ENCODE measurements around the gene ITGB7. TPM values are rescaled to one million over a fixed set of nuclear protein-coding genes. Genes with fewer than 3 reads are reported as not detected.

The ITGB7 gene
- total and polyA plus RNA-seq, 2 donors: 9.5 to 18.9 TPM

GRCh38 chr12:53160000-53160399 lies 47.1 kb downstream of the ITGB7 start:
- no peak for DNase-seq (ENCODE audit: low read depth in 6 of 9, low spot score in 9 of 9)
- Histone ChIP-seq H3K27ac (ENCODE audit: low read depth in 1 of 2, low read length in 1 of 2) (no peak overlapping the region), H3K27me3 (ENCODE audit: control insufficient read depth in 2 of 2, insufficient read depth in 1 of 2, low read length in 1 of 2) (no peaks in the 10 kb centered on the region), H3K36me3 (ENCODE audit: control insufficient read depth in 2 of 2, insufficient read depth in 2 of 2, low read length in 1 of 2) (peaks cover 0 to 6% of the 10 kb centered on the region in 2 donors), H3K4me1 (ENCODE audit: control insufficient read depth in 2 of 2, insufficient read depth in 2 of 2, low read length in 2 of 2) (peaks cover 0 to 7% of the 10 kb centered on the region in 2 donors), H3K9me3 (ENCODE audit: control insufficient read depth in 2 of 2, insufficient read depth in 1 of 2, low read length in 1 of 2) (no peaks in the 10 kb centered on the region), H3K4me3 (ENCODE audit: low read length in 2 of 2) (no peak overlapping the region)
- 94% methylated on average over 16 of the region's 16 CpGs for WGBS

GRCh38 chr12:53159195-53159839 lies 47.7 kb downstream of the ITGB7 start:
- no peaks in the 10 kb centered on the region for H3K9me3 ChIP-seq (ENCODE audit: control insufficient read depth in 2 of 2, insufficient read depth in 1 of 2, low read length in 1 of 2)
- peak; percentile 43 to 91 (median 78) for DNase-seq (ENCODE audit: low read depth in 6 of 9, low spot score in 9 of 9)
- WGBS: 23% methylated on average over 14 of the region's 14 CpGs
- no peak overlapping the region for H3K27ac ChIP-seq (ENCODE audit: low read depth in 1 of 2, low read length in 1 of 2)
- H3K27me3 ChIP-seq (ENCODE audit: control insufficient read depth in 2 of 2, insufficient read depth in 1 of 2, low read length in 1 of 2): no peaks in the 10 kb centered on the region
- H3K36me3 ChIP-seq (ENCODE audit: control insufficient read depth in 2 of 2, insufficient read depth in 2 of 2, low read length in 1 of 2): peaks cover 0 to 6% of the 10 kb centered on the region in 2 donors
- no peak overlapping the region for H3K4me3 ChIP-seq (ENCODE audit: low read length in 2 of 2)
- H3K4me1 ChIP-seq (ENCODE audit: control insufficient read depth in 2 of 2, insufficient read depth in 2 of 2, low read length in 2 of 2): peaks cover 0 to 7% of the 10 kb centered on the region in 2 donors

GRCh38 chr12:53152390-53152789 lies 54.7 kb downstream of the ITGB7 start:
- no peak overlapping the region for H3K27ac ChIP-seq (ENCODE audit: low read depth in 1 of 2, low read length in 1 of 2)
- H3K4me3 ChIP-seq (ENCODE audit: low read length in 2 of 2): no peak overlapping the region
- DNase-seq (ENCODE audit: low read depth in 6 of 9, low spot score in 9 of 9): no peak
- no peaks in the 10 kb centered on the region for H3K4me1 ChIP-seq (ENCODE audit: control insufficient read depth in 2 of 2, insufficient read depth in 2 of 2, low read length in 2 of 2)
- no peaks in the 10 kb centered on the region for H3K36me3 ChIP-seq (ENCODE audit: control insufficient read depth in 2 of 2, insufficient read depth in 2 of 2, low read length in 1 of 2)
- no peaks in the 10 kb centered on the region for H3K9me3 ChIP-seq (ENCODE audit: control insufficient read depth in 2 of 2, insufficient read depth in 1 of 2, low read length in 1 of 2)
- no peaks in the 10 kb centered on the region for H3K27me3 ChIP-seq (ENCODE audit: control insufficient read depth in 2 of 2, insufficient read depth in 1 of 2, low read length in 1 of 2)

GRCh38 chr12:53151039-53151438 lies 56.0 kb downstream of the ITGB7 start:
- WGBS: 96% methylated on average over 6 of the region's 6 CpGs
- Histone ChIP-seq H3K4me3 (ENCODE audit: low read length in 2 of 2) (no peak overlapping the region), H3K9me3 (ENCODE audit: control insufficient read depth in 2 of 2, insufficient read depth in 1 of 2, low read length in 1 of 2) (no peaks in the 10 kb centered on the region), H3K36me3 (ENCODE audit: control insufficient read depth in 2 of 2, insufficient read depth in 2 of 2, low read length in 1 of 2) (no peaks in the 10 kb centered on the region), H3K27ac (ENCODE audit: low read depth in 1 of 2, low read length in 1 of 2) (no peak overlapping the region), H3K27me3 (ENCODE audit: control insufficient read depth in 2 of 2, insufficient read depth in 1 of 2, low read length in 1 of 2) (no peaks in the 10 kb centered on the region), H3K4me1 (ENCODE audit: control insufficient read depth in 2 of 2, insufficient read depth in 2 of 2, low read length in 2 of 2) (no peaks in the 10 kb centered on the region)
- no peak for DNase-seq (ENCODE audit: low read depth in 6 of 9, low spot score in 9 of 9)

DNA sequence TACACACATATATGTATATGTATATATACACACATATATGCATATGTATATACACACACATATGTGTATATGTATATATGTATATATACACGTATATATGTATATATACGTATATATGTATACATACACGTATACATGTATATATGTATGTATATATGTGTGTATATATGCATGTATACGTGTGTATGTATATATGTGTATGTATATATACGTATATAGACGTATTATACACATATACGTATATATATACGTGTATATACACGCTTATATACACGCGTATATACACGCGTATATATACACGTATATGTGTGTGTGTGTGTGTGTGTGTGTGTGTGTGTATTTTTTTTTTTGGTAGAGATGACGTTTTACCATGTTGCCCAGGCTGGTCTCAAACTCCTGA lies 59.4 kb downstream of the ITGB7 start:
- WGBS: 94% methylated on average over 15 of the region's 15 CpGs
- no peaks in the 10 kb centered on the region for H3K27me3 ChIP-seq (ENCODE audit: control insufficient read depth in 2 of 2, insufficient read depth in 1 of 2, low read length in 1 of 2)
- H3K4me1 ChIP-seq (ENCODE audit: control insufficient read depth in 2 of 2, insufficient read depth in 2 of 2, low read length in 2 of 2): no peaks in the 10 kb centered on the region
- H3K36me3 ChIP-seq (ENCODE audit: control insufficient read depth in 2 of 2, insufficient read depth in 2 of 2, low read length in 1 of 2): no peaks in the 10 kb centered on the region
- H3K4me3 ChIP-seq (ENCODE audit: low read length in 2 of 2): no peak overlapping the region
- no peak overlapping the region for H3K27ac ChIP-seq (ENCODE audit: low read depth in 1 of 2, low read length in 1 of 2)
- DNase-seq (ENCODE audit: low read depth in 6 of 9, low spot score in 9 of 9): no peak
- H3K9me3 ChIP-seq (ENCODE audit: control insufficient read depth in 2 of 2, insufficient read depth in 1 of 2, low read length in 1 of 2): no peaks in the 10 kb centered on the region

DNA sequence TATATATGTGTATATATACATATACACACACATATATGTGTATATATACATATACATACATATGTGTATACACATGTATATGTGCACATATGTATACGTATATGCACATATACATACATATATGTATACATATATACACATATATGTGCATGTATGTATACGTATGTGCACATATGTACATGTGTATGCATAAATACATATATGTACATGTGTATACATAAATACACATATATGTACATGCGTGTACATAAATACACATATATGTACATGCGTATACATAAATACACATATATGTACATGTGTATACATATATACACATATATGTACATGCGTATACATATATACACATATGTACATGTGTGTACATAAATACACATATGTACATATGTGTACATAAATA lies 59.9 kb downstream of the ITGB7 start:
- no peaks in the 10 kb centered on the region for H3K9me3 ChIP-seq (ENCODE audit: control insufficient read depth in 2 of 2, insufficient read depth in 1 of 2, low read length in 1 of 2)
- no peak overlapping the region for H3K4me3 ChIP-seq (ENCODE audit: low read length in 2 of 2)
- no peaks in the 10 kb centered on the region for H3K36me3 ChIP-seq (ENCODE audit: control insufficient read depth in 2 of 2, insufficient read depth in 2 of 2, low read length in 1 of 2)
- 96% methylated on average over 5 of the region's 5 CpGs for WGBS
- H3K27me3 ChIP-seq (ENCODE audit: control insufficient read depth in 2 of 2, insufficient read depth in 1 of 2, low read length in 1 of 2): no peaks in the 10 kb centered on the region
- no peak for DNase-seq (ENCODE audit: low read depth in 6 of 9, low spot score in 9 of 9)
- H3K27ac ChIP-seq (ENCODE audit: low read depth in 1 of 2, low read length in 1 of 2): no peak overlapping the region
- no peaks in the 10 kb centered on the region for H3K4me1 ChIP-seq (ENCODE audit: control insufficient read depth in 2 of 2, insufficient read depth in 2 of 2, low read length in 2 of 2)

DNA sequence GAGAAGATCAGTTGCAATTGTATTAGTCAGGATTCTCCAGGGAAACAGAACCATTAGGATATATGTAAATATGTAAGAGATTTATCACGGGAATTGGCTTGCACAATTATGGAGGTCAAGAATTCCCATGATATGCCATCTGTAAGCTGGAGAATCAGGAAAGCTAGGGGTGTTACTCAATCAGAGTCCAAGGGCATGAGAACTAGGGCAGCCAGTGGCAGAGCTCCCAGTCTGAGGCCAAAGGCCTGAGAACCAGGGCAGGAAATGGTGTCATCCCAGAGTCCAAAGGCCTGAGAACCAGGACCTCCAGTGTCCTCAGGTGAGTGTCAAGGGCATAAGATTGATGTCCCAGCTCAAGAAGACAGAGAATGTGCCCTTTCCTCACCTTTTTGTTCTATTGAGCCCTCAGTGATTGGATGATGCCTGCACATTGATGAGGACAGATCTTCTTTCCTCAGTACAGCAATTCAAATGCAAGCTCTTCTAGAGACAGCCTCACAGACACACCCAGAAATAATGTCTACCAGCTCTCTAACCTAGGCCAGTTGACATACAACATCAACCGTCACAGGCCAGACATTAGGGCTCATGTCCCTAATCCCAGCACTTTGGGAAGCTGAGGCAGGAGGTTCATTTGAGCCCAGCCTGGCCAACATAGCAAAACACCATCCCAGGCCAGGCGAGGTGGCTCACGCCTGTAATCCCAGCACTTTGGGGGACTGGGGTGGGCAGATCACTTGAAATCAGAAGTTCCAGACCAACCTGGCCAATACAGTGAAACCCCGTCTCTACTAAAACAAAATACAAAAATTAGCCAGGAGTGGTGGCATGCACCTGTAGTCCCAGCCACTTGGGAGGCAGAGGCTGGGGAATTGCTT lies 61.4 kb downstream of the ITGB7 start:
- H3K27ac ChIP-seq (ENCODE audit: low read depth in 1 of 2, low read length in 1 of 2): no peak overlapping the region
- H3K9me3 ChIP-seq (ENCODE audit: control insufficient read depth in 2 of 2, insufficient read depth in 1 of 2, low read length in 1 of 2): no peaks in the 10 kb centered on the region
- DNase-seq (ENCODE audit: low read depth in 6 of 9, low spot score in 9 of 9): no peak
- 96% methylated on average over 5 of the region's 5 CpGs for WGBS
- H3K27me3 ChIP-seq (ENCODE audit: control insufficient read depth in 2 of 2, insufficient read depth in 1 of 2, low read length in 1 of 2): no peaks in the 10 kb centered on the region
- H3K4me1 ChIP-seq (ENCODE audit: control insufficient read depth in 2 of 2, insufficient read depth in 2 of 2, low read length in 2 of 2): no peaks in the 10 kb centered on the region
- no peak overlapping the region for H3K4me3 ChIP-seq (ENCODE audit: low read length in 2 of 2)
- no peaks in the 10 kb centered on the region for H3K36me3 ChIP-seq (ENCODE audit: control insufficient read depth in 2 of 2, insufficient read depth in 2 of 2, low read length in 1 of 2)

DNA sequence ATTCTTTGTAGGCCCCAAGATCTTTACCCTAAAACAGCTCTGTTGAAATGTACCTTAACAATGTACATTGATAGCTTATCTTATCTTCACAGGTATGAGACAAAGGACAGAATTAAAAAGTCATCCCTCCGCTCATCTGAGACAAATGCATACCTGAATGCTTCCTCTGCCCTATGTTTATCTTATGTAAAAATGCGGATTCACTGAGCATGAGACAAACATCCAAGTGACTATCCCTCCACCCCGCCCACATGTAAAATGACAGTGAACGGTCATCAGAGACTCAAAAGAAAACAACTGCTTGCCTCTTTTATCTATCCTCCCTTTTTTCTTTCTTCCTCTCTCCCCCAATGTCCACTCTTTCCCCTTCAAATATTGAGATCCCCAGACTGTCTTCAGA lies 63.7 kb downstream of the ITGB7 start:
- H3K27me3 ChIP-seq (ENCODE audit: control insufficient read depth in 2 of 2, insufficient read depth in 1 of 2, low read length in 1 of 2): no peaks in the 10 kb centered on the region
- 96% methylated on average over 4 of the region's 4 CpGs for WGBS

More for the DNA sequence above, 63.7 kb downstream of the ITGB7 start:
- no peaks in the 10 kb centered on the region for H3K36me3 ChIP-seq (ENCODE audit: control insufficient read depth in 2 of 2, insufficient read depth in 2 of 2, low read length in 1 of 2)
- no peak for DNase-seq (ENCODE audit: low read depth in 6 of 9, low spot score in 9 of 9)
- no peak overlapping the region for H3K4me3 ChIP-seq (ENCODE audit: low read length in 2 of 2)
- no peak overlapping the region for H3K27ac ChIP-seq (ENCODE audit: low read depth in 1 of 2, low read length in 1 of 2)
- H3K4me1 ChIP-seq (ENCODE audit: control insufficient read depth in 2 of 2, insufficient read depth in 2 of 2, low read length in 2 of 2): no peaks in the 10 kb centered on the region
- H3K9me3 ChIP-seq (ENCODE audit: control insufficient read depth in 2 of 2, insufficient read depth in 1 of 2, low read length in 1 of 2): peaks cover 0 to 14% of the 10 kb centered on the region in 2 donors
